ENCODE measurements around the gene PCDH17.

The PCDH17 gene

GRCh38 chr13:57682128-57682716 is 50.7 kb downstream of the PCDH17 start:
- H3K36me3 ChIP-seq (ENCODE audit: control insufficient read depth, insufficient read depth, low read length, severe bottlenecking) = no peaks in the 10 kb centered on the region
- no peaks in the 10 kb centered on the region for H3K9me3 ChIP-seq (ENCODE audit: control insufficient read depth, low read length)
- no peak overlapping the region for H3K9ac ChIP-seq (ENCODE audit: low read length)
- no peaks in the 10 kb centered on the region for H3K4me1 ChIP-seq (ENCODE audit: control insufficient read depth, insufficient read depth, low read length)
- no peak for DNase-seq (ENCODE audit: low read depth)
- H3K4me3 ChIP-seq (ENCODE audit: low read length) = no peak overlapping the region
- H3K27me3 ChIP-seq (replicated peaks; ENCODE audit: control insufficient read depth, insufficient read depth, low read length) = no peaks in the 10 kb centered on the region

GRCh38 chr13:57698851-57699250 is 67.3 kb downstream of the PCDH17 start:
- DNase-seq (ENCODE audit: low read depth) = no peak
- Histone ChIP-seq H3K4me3 (ENCODE audit: low read length) (no peak overlapping the region), H3K27me3 (replicated peaks; ENCODE audit: control insufficient read depth, insufficient read depth, low read length) (no peaks in the 10 kb centered on the region), H3K36me3 (ENCODE audit: control insufficient read depth, insufficient read depth, low read length, severe bottlenecking) (no peaks in the 10 kb centered on the region), H3K9ac (ENCODE audit: low read length) (no peak overlapping the region), H3K9me3 (ENCODE audit: control insufficient read depth, low read length) (no peaks in the 10 kb centered on the region), H3K4me1 (ENCODE audit: control insufficient read depth, insufficient read depth, low read length) (no peaks in the 10 kb centered on the region)

DNA sequence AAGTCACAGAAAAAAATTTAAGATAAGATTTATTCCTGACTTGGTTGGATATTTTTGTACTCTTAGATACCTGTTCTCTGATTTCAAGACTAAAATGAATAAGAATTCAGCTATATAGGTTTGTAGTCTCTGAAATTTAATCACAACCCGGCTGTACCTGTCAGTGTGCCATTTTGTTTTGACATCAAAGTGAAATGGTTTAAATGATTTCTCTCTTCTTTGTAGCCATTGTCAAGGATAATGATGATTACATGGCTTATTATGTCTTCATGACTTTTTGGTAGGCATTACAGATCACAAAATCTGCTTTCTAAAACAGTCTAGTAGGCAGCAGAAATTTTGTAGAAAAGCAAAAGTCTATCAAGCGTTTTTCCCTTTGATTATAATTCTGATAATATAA is 72.5 kb downstream of the PCDH17 start:
- Histone ChIP-seq H3K36me3 (ENCODE audit: control insufficient read depth, insufficient read depth, low read length, severe bottlenecking) (no peaks in the 10 kb centered on the region), H3K4me1 (ENCODE audit: control insufficient read depth, insufficient read depth, low read length) (no peaks in the 10 kb centered on the region), H3K27me3 (replicated peaks; ENCODE audit: control insufficient read depth, insufficient read depth, low read length) (no peaks in the 10 kb centered on the region), H3K4me3 (ENCODE audit: low read length) (no peak overlapping the region), H3K9me3 (ENCODE audit: control insufficient read depth, low read length) (no peaks in the 10 kb centered on the region), H3K9ac (ENCODE audit: low read length) (no peak overlapping the region)
- no peak for DNase-seq (ENCODE audit: low read depth)

GRCh38 chr13:57716295-57716694 is 84.8 kb downstream of the PCDH17 start:
- Histone ChIP-seq H3K4me1 (ENCODE audit: control insufficient read depth, insufficient read depth, low read length) (no peaks in the 10 kb centered on the region), H3K9me3 (ENCODE audit: control insufficient read depth, low read length) (no peaks in the 10 kb centered on the region)
- DNase-seq (ENCODE audit: low read depth) = no peak

DNA sequence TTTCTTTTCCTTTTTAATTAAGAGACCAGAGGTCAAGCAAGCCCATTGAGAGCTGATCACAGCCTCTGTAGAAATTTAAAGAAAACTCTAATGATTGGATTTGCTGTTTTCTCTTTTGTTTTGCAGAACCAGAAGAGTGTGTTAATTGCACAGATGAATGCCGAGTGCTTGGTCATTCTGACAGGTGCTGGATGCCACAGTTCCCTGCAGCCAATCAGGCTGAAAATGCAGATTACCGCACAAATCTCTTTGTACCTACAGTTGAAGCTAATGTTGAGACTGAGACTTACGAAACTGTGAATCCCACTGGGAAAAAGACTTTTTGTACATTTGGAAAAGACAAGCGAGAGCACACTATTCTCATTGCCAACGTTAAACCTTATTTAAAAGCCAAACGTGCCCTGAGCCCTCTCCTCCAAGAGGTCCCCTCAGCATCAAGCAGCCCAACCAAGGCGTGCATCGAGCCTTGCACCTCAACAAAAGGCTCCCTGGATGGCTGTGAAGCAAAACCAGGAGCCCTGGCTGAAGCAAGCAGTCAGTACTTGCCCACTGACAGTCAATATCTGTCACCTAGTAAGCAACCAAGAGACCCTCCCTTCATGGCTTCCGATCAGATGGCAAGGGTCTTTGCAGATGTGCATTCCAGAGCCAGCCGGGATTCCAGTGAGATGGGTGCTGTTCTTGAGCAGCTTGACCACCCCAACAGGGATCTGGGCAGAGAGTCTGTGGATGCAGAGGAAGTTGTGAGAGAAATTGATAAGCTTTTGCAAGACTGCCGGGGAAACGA is 93.1 kb downstream of the PCDH17 start:
- no peaks in the 10 kb centered on the region for H3K36me3 ChIP-seq (ENCODE audit: control insufficient read depth, insufficient read depth, low read length, severe bottlenecking)

More at GRCh38 chr13:57716295-57716694, 84.8 kb downstream of the PCDH17 start:
- H3K9ac ChIP-seq (ENCODE audit: low read length) = no peak overlapping the region
- H3K4me3 ChIP-seq (ENCODE audit: low read length) = no peak overlapping the region
- H3K27me3 ChIP-seq (replicated peaks; ENCODE audit: control insufficient read depth, insufficient read depth, low read length) = no peaks in the 10 kb centered on the region
- no peaks in the 10 kb centered on the region for H3K36me3 ChIP-seq (ENCODE audit: control insufficient read depth, insufficient read depth, low read length, severe bottlenecking)

GRCh38 chr13:57725480-57725879 is 93.9 kb downstream of the PCDH17 start:
- no peaks in the 10 kb centered on the region for H3K4me1 ChIP-seq (ENCODE audit: control insufficient read depth, insufficient read depth, low read length)
- no peak overlapping the region for H3K4me3 ChIP-seq (ENCODE audit: low read length)
- no peaks in the 10 kb centered on the region for H3K36me3 ChIP-seq (ENCODE audit: control insufficient read depth, insufficient read depth, low read length, severe bottlenecking)
- no peaks in the 10 kb centered on the region for H3K9me3 ChIP-seq (ENCODE audit: control insufficient read depth, low read length)
- H3K9ac ChIP-seq (ENCODE audit: low read length) = no peak overlapping the region
- H3K27me3 ChIP-seq (replicated peaks; ENCODE audit: control insufficient read depth, insufficient read depth, low read length) = no peaks in the 10 kb centered on the region
- DNase-seq (ENCODE audit: low read depth) = no peak

More for the DNA sequence above, 93.1 kb downstream of the PCDH17 start:
- DNase-seq (ENCODE audit: low read depth) = no peak
- H3K27me3 ChIP-seq (replicated peaks; ENCODE audit: control insufficient read depth, insufficient read depth, low read length) = no peaks in the 10 kb centered on the region
- no peak overlapping the region for H3K9ac ChIP-seq (ENCODE audit: low read length)
- no peaks in the 10 kb centered on the region for H3K9me3 ChIP-seq (ENCODE audit: control insufficient read depth, low read length)
- no peaks in the 10 kb centered on the region for H3K4me1 ChIP-seq (ENCODE audit: control insufficient read depth, insufficient read depth, low read length)
- H3K4me3 ChIP-seq (ENCODE audit: low read length) = no peak overlapping the region

DNA sequence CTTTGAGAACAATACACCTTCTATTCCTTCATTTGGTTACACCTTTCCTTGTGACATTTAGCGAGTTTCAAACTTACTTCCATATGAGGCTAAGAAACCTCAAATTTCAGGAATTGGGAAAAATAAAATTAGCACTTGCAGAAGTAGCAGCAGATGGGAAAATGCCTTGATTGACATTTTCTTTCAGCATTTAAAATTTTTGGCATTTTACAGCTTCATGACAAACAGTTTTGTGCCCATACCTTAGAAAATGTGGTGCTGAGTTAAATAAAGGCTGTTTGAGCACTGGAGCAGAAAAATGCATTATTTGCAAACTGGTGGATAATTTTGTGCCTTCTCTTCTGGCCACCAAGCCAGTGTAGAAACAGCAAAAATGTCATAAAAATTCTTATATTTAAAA is 95.4 kb downstream of the PCDH17 start:
- H3K27me3 ChIP-seq (replicated peaks; ENCODE audit: control insufficient read depth, insufficient read depth, low read length) = no peaks in the 10 kb centered on the region
- H3K9me3 ChIP-seq (ENCODE audit: control insufficient read depth, low read length) = no peaks in the 10 kb centered on the region
- no peak for DNase-seq (ENCODE audit: low read depth)
- H3K36me3 ChIP-seq (ENCODE audit: control insufficient read depth, insufficient read depth, low read length, severe bottlenecking) = no peaks in the 10 kb centered on the region
- no peak overlapping the region for H3K4me3 ChIP-seq (ENCODE audit: low read length)
- H3K9ac ChIP-seq (ENCODE audit: low read length) = no peak overlapping the region
- no peaks in the 10 kb centered on the region for H3K4me1 ChIP-seq (ENCODE audit: control insufficient read depth, insufficient read depth, low read length)

- DNase-seq (ENCODE audit: low read depth) = no peak
- no peak overlapping the region for H3K9ac ChIP-seq (ENCODE audit: low read length)
- no peaks in the 10 kb centered on the region for H3K36me3 ChIP-seq (ENCODE audit: control insufficient read depth, insufficient read depth, low read length, severe bottlenecking)
- H3K9me3 ChIP-seq (ENCODE audit: control insufficient read depth, low read length) = no peaks in the 10 kb centered on the region
- H3K4me3 ChIP-seq (ENCODE audit: low read length) = no peak overlapping the region
- H3K27me3 ChIP-seq (replicated peaks; ENCODE audit: control insufficient read depth, insufficient read depth, low read length) = no peaks in the 10 kb centered on the region
- no peaks in the 10 kb centered on the region for H3K4me1 ChIP-seq (ENCODE audit: control insufficient read depth, insufficient read depth, low read length)
Observed at GRCh38 chr13:57734306-57734705, 102.8 kb downstream of the PCDH17 start.

DNA sequence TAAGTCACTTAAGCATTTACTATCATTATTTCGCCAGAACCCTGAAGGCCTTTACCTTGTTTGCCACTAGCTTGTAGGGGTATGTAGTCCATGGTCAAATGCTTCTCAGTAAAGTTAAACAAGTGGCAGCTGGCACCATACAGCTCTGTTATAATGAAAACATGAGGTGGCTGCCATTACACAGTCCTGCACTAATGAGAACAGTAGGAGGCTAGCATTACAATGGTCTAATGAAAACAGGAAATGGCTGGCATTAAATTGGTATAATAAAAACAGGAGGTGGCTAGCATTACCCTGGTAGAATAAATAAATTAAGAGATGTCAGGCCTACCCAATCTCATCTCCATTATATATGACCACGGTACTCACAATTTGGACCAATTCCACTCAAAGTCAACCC is 107.5 kb downstream of the PCDH17 start:
- Histone ChIP-seq H3K27me3 (replicated peaks; ENCODE audit: control insufficient read depth, insufficient read depth, low read length) (no peaks in the 10 kb centered on the region), H3K36me3 (ENCODE audit: control insufficient read depth, insufficient read depth, low read length, severe bottlenecking) (no peaks in the 10 kb centered on the region), H3K9me3 (ENCODE audit: control insufficient read depth, low read length) (no peaks in the 10 kb centered on the region), H3K9ac (ENCODE audit: low read length) (no peak overlapping the region), H3K4me1 (ENCODE audit: control insufficient read depth, insufficient read depth, low read length) (no peaks in the 10 kb centered on the region), H3K4me3 (ENCODE audit: low read length) (no peak overlapping the region)
- DNase-seq (ENCODE audit: low read depth) = no peak

- no peaks in the 10 kb centered on the region for H3K36me3 ChIP-seq (ENCODE audit: control insufficient read depth, insufficient read depth, low read length, severe bottlenecking)
- no peak overlapping the region for H3K9ac ChIP-seq (ENCODE audit: low read length)
- DNase-seq (ENCODE audit: low read depth) = no peak
- H3K4me1 ChIP-seq (ENCODE audit: control insufficient read depth, insufficient read depth, low read length) = no peaks in the 10 kb centered on the region
- no peaks in the 10 kb centered on the region for H3K27me3 ChIP-seq (replicated peaks; ENCODE audit: control insufficient read depth, insufficient read depth, low read length)
- H3K4me3 ChIP-seq (ENCODE audit: low read length) = no peak overlapping the region
- no peaks in the 10 kb centered on the region for H3K9me3 ChIP-seq (ENCODE audit: control insufficient read depth, low read length)
Observed at GRCh38 chr13:57739543-57740190, 108.1 kb downstream of the PCDH17 start.

GRCh38 chr13:57740719-57741118 is 109.2 kb downstream of the PCDH17 start:
- no peak for DNase-seq (ENCODE audit: low read depth)
- Histone ChIP-seq H3K4me3 (ENCODE audit: low read length) (no peak overlapping the region), H3K9ac (ENCODE audit: low read length) (no peak overlapping the region), H3K4me1 (ENCODE audit: control insufficient read depth, insufficient read depth, low read length) (no peaks in the 10 kb centered on the region), H3K36me3 (ENCODE audit: control insufficient read depth, insufficient read depth, low read length, severe bottlenecking) (no peaks in the 10 kb centered on the region), H3K9me3 (ENCODE audit: control insufficient read depth, low read length) (no peaks in the 10 kb centered on the region), H3K27me3 (replicated peaks; ENCODE audit: control insufficient read depth, insufficient read depth, low read length) (no peaks in the 10 kb centered on the region)
